Stimulated activated naive CD8-positive, alpha-beta T cell treated with anti-CD3 and anti-CD28 coated beads, Interleukin-15, Interleukin-2, amounts not matched to agents 100 ng/mL and 50 ng/mL, for 24 hours (primary cell): ENCODE data around the gene TMEM17.

Experiments
- H3K27ac Mint-ChIP-seq: one replicate; pipeline ENCODE4 v1.8.0; 2021; ENCODE audit warnings: mild to moderate bottlenecking, mixed read lengths
- H3K27me3 Mint-ChIP-seq: one replicate; pipeline ENCODE4 v1.8.0; 2021; ENCODE audit warnings: mixed read lengths
- H3K36me3 Mint-ChIP-seq: one replicate; pipeline ENCODE4 v1.8.0; 2021; ENCODE audit warnings: low read depth, mixed read lengths
- H3K4me1 Mint-ChIP-seq: one replicate; pipeline ENCODE4 v1.8.0; 2021; ENCODE audit warnings: low read depth, mixed read lengths
- H3K4me3 Mint-ChIP-seq: one replicate; pipeline ENCODE4 v1.8.0; 2021; ENCODE audit warnings: mild to moderate bottlenecking, mixed read lengths
- H3K9me3 Mint-ChIP-seq: one replicate; pipeline ENCODE4 v1.8.0; 2021; ENCODE audit warnings: mixed read lengths

The TMEM17 gene

GRCh38 chr2:62492048-62492447 is 13.9 kb downstream of the TMEM17 start:
- Mint-ChIP-seq H3K27ac (no peak overlapping the region), H3K27me3 (peaks cover 3% of the 10 kb centered on the region), H3K36me3 (no peaks in the 10 kb centered on the region), H3K4me3 (no peak overlapping the region), H3K4me1 (no peaks in the 10 kb centered on the region), H3K9me3 (no peaks in the 10 kb centered on the region)

- Mint-ChIP-seq H3K4me1 (no peaks in the 10 kb centered on the region), H3K9me3 (no peaks in the 10 kb centered on the region), H3K36me3 (no peaks in the 10 kb centered on the region), H3K4me3 (no peak overlapping the region), H3K27me3 (peaks cover 4% of the 10 kb centered on the region), H3K27ac (no peak overlapping the region)
Observed at GRCh38 chr2:62489702-62490101, 16.3 kb downstream of the TMEM17 start.

- H3K9me3 Mint-ChIP-seq: no peaks in the 10 kb centered on the region
- no peak overlapping the region for H3K27ac Mint-ChIP-seq
- H3K27me3 Mint-ChIP-seq: peaks cover 4% of the 10 kb centered on the region
Observed at GRCh38 chr2:62489162-62489561, 16.8 kb downstream of the TMEM17 start.

GRCh38 chr2:62486439-62486765 is 19.6 kb downstream of the TMEM17 start:
- H3K4me1 Mint-ChIP-seq: no peaks in the 10 kb centered on the region
- H3K27ac Mint-ChIP-seq: no peak overlapping the region
- no peaks in the 10 kb centered on the region for H3K9me3 Mint-ChIP-seq
- H3K27me3 Mint-ChIP-seq: peaks cover 4% of the 10 kb centered on the region
- no peaks in the 10 kb centered on the region for H3K36me3 Mint-ChIP-seq
- H3K4me3 Mint-ChIP-seq: no peak overlapping the region

More at GRCh38 chr2:62489162-62489561, 16.8 kb downstream of the TMEM17 start:
- no peak overlapping the region for H3K4me3 Mint-ChIP-seq
- H3K4me1 Mint-ChIP-seq: no peaks in the 10 kb centered on the region
- H3K36me3 Mint-ChIP-seq: no peaks in the 10 kb centered on the region

- no peaks in the 10 kb centered on the region for H3K36me3 Mint-ChIP-seq
- H3K4me3 Mint-ChIP-seq: no peak overlapping the region
- no peaks in the 10 kb centered on the region for H3K9me3 Mint-ChIP-seq
- no peaks in the 10 kb centered on the region for H3K4me1 Mint-ChIP-seq
- H3K27me3 Mint-ChIP-seq: peaks cover 4% of the 10 kb centered on the region
- H3K27ac Mint-ChIP-seq: no peak overlapping the region
Observed at GRCh38 chr2:62485761-62486438, 20.1 kb downstream of the TMEM17 start.

- Mint-ChIP-seq H3K27ac (no peak overlapping the region), H3K4me1 (no peaks in the 10 kb centered on the region), H3K27me3 (peaks cover 4% of the 10 kb centered on the region), H3K36me3 (no peaks in the 10 kb centered on the region), H3K4me3 (no peak overlapping the region), H3K9me3 (no peaks in the 10 kb centered on the region)
Observed at GRCh38 chr2:62482558-62483352, 23.2 kb downstream of the TMEM17 start.

- Mint-ChIP-seq H3K4me1 (peaks cover 9% of the 10 kb centered on the region), H3K27ac (no peak overlapping the region), H3K36me3 (no peaks in the 10 kb centered on the region), H3K4me3 (no peak overlapping the region), H3K9me3 (no peaks in the 10 kb centered on the region), H3K27me3 (peaks cover 10% of the 10 kb centered on the region)
Observed at GRCh38 chr2:62479917-62480316, 26.1 kb downstream of the TMEM17 start.

GRCh38 chr2:62478093-62478580 is 27.9 kb downstream of the TMEM17 start:
- no peaks in the 10 kb centered on the region for H3K9me3 Mint-ChIP-seq
- H3K4me3 Mint-ChIP-seq: no peak overlapping the region
- H3K36me3 Mint-ChIP-seq: no peaks in the 10 kb centered on the region
- H3K27ac Mint-ChIP-seq: no peak overlapping the region
- peaks cover 13% of the 10 kb centered on the region for H3K4me1 Mint-ChIP-seq
- peaks cover 10% of the 10 kb centered on the region for H3K27me3 Mint-ChIP-seq

- Mint-ChIP-seq H3K36me3 (no peaks in the 10 kb centered on the region), H3K4me1 (peaks cover 13% of the 10 kb centered on the region), H3K27ac (no peak overlapping the region), H3K4me3 (no peak overlapping the region), H3K9me3 (no peaks in the 10 kb centered on the region), H3K27me3 (peaks cover 10% of the 10 kb centered on the region)
Observed at GRCh38 chr2:62477573-62477972, 28.4 kb downstream of the TMEM17 start.

- Mint-ChIP-seq H3K9me3 (no peaks in the 10 kb centered on the region), H3K27ac (no peak overlapping the region), H3K27me3 (peaks cover 10% of the 10 kb centered on the region), H3K36me3 (no peaks in the 10 kb centered on the region), H3K4me1 (peaks cover 13% of the 10 kb centered on the region), H3K4me3 (no peak overlapping the region)
Observed at GRCh38 chr2:62475172-62476011, 30.6 kb downstream of the TMEM17 start.

- Mint-ChIP-seq H3K4me3 (no peak overlapping the region), H3K9me3 (no peaks in the 10 kb centered on the region), H3K4me1 (peaks cover 13% of the 10 kb centered on the region)
Observed at GRCh38 chr2:62474176-62474575, 31.8 kb downstream of the TMEM17 start.

GRCh38 chr2:62473246-62473827 is 32.7 kb downstream of the TMEM17 start:
- no peak overlapping the region for H3K4me3 Mint-ChIP-seq
- no peaks in the 10 kb centered on the region for H3K36me3 Mint-ChIP-seq
- peaks cover 13% of the 10 kb centered on the region for H3K4me1 Mint-ChIP-seq
- peaks cover 10% of the 10 kb centered on the region for H3K27me3 Mint-ChIP-seq
- no peak overlapping the region for H3K27ac Mint-ChIP-seq
- no peaks in the 10 kb centered on the region for H3K9me3 Mint-ChIP-seq

More at GRCh38 chr2:62474176-62474575, 31.8 kb downstream of the TMEM17 start:
- peaks cover 10% of the 10 kb centered on the region for H3K27me3 Mint-ChIP-seq
- H3K27ac Mint-ChIP-seq: no peak overlapping the region
- no peaks in the 10 kb centered on the region for H3K36me3 Mint-ChIP-seq

- H3K9me3 Mint-ChIP-seq: no peaks in the 10 kb centered on the region
- peaks cover 13% of the 10 kb centered on the region for H3K4me1 Mint-ChIP-seq
- no peak overlapping the region for H3K4me3 Mint-ChIP-seq
- peaks cover 10% of the 10 kb centered on the region for H3K27me3 Mint-ChIP-seq
- no peaks in the 10 kb centered on the region for H3K36me3 Mint-ChIP-seq
- H3K27ac Mint-ChIP-seq: no peak overlapping the region
Observed at GRCh38 chr2:62472312-62472711, 33.7 kb downstream of the TMEM17 start.

- Mint-ChIP-seq H3K27me3 (peaks cover 9% of the 10 kb centered on the region), H3K27ac (no peak overlapping the region), H3K9me3 (no peaks in the 10 kb centered on the region), H3K4me3 (no peak overlapping the region), H3K36me3 (no peaks in the 10 kb centered on the region), H3K4me1 (peaks cover 13% of the 10 kb centered on the region)
Observed at GRCh38 chr2:62471816-62472215, 34.2 kb downstream of the TMEM17 start.
